Measurements from ENCODE around the gene PRRT1B. TPM values are rescaled to one million over a fixed set of nuclear protein-coding genes. Genes with fewer than 3 reads are reported as not detected.
A peak's percentile ranks its signal among the peaks of the same experiment; 100 is the strongest.
"Not testable (repeated sequence)": the region's sequence is repeated elsewhere in the genome, so short reads cannot be mapped to it uniquely, and the experiment has no call there.

PRRT1B gene
- total RNA-seq: not detected

GRCh38 chr9:131545003-131545785, at the start of gene PRRT1B:
Gene PRRT1B (plus strand): TSS chr9:131545523. CDS start chr9:131545616, 93 bp downstream.
- Mint-ChIP-seq H3K27me3 (peaks cover 29% of the 10 kb centered on the region), H3K36me3 (ENCODE audit: low read depth) (peaks cover 6% of the 10 kb centered on the region), H3K9me3 (peaks cover 7% of the 10 kb centered on the region), H3K4me3 (peak within 1 kb of the TSS; percentile 39), H3K27ac (no peak within 1 kb of the TSS), H3K4me1 (peaks cover 16% of the 10 kb centered on the region)
- no peak for ATAC-seq (replicated peaks)

- ATAC-seq (replicated peaks): no peak
- Mint-ChIP-seq H3K4me1 (peaks cover 18% of the 10 kb centered on the region), H3K36me3 (ENCODE audit: low read depth) (peaks cover 93% of the 10 kb centered on the region), H3K4me3 (no peak overlapping the region), H3K27ac (no peak overlapping the region), H3K27me3 (no peaks in the 10 kb centered on the region), H3K9me3 (no peaks in the 10 kb centered on the region)
Observed at GRCh38 chr9:131495785-131496184, 49.5 kb upstream of the PRRT1B start.

DNA sequence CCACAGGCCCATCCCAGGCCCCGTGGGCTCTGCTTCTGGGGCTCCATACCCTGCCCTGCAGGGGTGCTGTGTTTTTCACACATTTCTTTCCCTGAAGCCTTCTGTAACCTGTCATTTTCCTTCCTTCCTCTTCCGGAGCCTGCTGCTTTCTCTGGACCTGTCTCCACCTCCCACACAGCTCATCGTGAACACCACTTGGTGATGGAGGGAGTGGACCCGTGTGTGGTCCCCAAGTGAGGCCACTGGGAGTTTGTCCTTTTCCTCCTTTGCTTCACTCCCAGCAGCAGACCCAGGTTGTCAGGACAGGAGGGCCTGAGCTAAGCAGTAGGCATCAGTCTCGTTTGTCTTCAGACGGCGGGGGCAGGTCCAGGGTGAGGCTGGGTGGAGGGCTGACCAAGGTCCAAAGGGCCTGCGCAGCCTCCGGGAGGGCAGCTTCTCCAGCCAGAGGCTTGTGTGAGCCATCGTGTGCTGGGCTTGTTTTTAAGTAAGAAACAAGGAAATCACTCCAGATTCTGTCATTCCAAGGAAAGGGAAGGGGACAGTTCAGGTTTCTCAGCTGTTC, 48.4 kb upstream of the PRRT1B start:
- Mint-ChIP-seq H3K36me3 (ENCODE audit: low read depth) (peaks cover 88% of the 10 kb centered on the region), H3K4me3 (no peak overlapping the region), H3K27me3 (no peaks in the 10 kb centered on the region), H3K9me3 (no peaks in the 10 kb centered on the region), H3K4me1 (peaks cover 25% of the 10 kb centered on the region), H3K27ac (peak overlapping the region; percentile 16)
- ATAC-seq (replicated peaks): no peak

GRCh38 chr9:131499254-131499767, 46.0 kb upstream of the PRRT1B start:
- no peak for ATAC-seq (replicated peaks)
- H3K4me1 Mint-ChIP-seq: peaks cover 29% of the 10 kb centered on the region
- no peaks in the 10 kb centered on the region for H3K9me3 Mint-ChIP-seq
- H3K27me3 Mint-ChIP-seq: no peaks in the 10 kb centered on the region
- H3K4me3 Mint-ChIP-seq: peak overlapping the region; percentile 93
- H3K27ac Mint-ChIP-seq: peak overlapping the region; percentile 95
- peaks cover 81% of the 10 kb centered on the region for H3K36me3 Mint-ChIP-seq (ENCODE audit: low read depth)

GRCh38 chr9:131500377-131500776, 44.9 kb upstream of the PRRT1B start:
- peaks cover 32% of the 10 kb centered on the region for H3K4me1 Mint-ChIP-seq
- peak overlapping the region; percentile 95 for H3K27ac Mint-ChIP-seq
- peak; percentile 77 for ATAC-seq (replicated peaks)
- no peaks in the 10 kb centered on the region for H3K27me3 Mint-ChIP-seq
- H3K4me3 Mint-ChIP-seq: peak overlapping the region; percentile 93
- H3K9me3 Mint-ChIP-seq: no peaks in the 10 kb centered on the region
- peaks cover 73% of the 10 kb centered on the region for H3K36me3 Mint-ChIP-seq (ENCODE audit: low read depth)

DNA sequence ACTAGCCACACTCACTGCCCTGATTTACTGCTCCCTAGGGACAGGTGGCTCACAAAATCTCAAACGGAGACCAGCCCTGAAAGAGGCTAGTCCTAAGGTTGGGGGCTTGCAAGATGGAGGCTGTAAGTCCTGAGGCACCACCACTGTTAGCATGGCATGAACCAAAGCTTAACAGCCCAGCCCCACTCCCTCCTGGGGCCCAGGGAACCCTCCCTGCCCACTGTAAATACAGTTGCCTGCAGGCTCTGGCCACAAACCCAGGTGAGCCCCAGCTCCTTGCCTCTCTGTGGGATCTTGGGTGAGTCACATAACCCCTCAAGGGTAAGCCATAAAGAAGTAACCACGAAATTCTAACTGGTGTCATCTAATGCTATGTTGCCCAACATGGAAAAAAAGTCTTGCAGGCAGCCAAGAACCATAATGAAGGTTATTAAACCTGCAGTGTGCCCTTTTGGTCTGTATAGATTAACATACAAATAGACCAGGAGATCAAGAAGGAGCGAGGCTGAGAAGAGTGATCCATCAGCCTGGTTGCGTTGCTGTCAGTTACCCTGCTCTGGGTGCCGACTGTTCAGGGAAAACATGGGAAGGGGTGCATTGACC, 44.3 kb upstream of the PRRT1B start:
- Mint-ChIP-seq H3K4me1 (peaks cover 32% of the 10 kb centered on the region), H3K9me3 (no peaks in the 10 kb centered on the region), H3K4me3 (peak overlapping the region; percentile 93), H3K36me3 (ENCODE audit: low read depth) (peaks cover 70% of the 10 kb centered on the region), H3K27me3 (no peaks in the 10 kb centered on the region), H3K27ac (peak overlapping the region; percentile 95)
- peak; percentile 52 for ATAC-seq (replicated peaks)

DNA sequence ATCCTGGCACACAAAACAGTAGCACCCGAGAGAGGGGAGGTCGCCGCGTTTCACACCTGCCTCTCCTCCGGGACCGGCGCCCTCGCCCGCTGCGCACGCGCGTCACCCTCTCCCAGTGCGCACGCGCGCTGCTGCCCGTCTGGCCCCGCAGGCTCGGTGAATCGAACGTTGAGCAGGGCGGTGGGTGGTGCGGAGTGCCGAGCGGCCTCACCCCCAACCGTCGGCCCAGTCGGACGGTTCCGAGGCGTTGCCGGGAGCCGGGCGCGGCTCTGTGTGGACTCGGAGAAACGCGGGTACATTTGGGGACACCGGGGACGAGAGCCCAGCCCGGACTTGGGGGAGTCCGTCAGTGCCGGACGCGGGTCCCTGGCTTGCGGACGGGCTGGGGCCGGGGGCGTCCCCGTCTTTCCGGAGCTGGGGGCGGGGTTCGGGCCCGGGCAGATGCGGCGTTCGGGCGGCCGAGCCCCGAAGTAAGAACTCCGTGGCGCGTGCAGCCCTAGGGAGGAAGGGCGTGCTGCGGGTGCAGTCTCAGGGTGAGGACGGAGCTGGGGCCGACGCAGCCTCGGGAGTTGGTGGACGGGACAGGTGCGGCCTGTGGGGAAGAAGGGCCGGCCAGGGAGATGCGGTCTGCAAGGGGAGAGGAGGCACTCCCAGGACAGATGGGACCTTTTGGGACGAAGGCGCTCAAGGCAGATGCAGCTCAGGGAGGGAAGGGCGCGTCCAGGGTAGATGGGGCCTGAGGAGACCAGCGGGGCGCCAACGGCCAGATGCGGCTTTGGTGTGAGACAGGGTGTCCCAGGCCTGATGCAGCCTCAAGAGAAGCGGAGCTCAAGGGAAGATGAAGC, 42.3 kb upstream of the PRRT1B start, which contains the start of gene POMT1:
POMT1 (plus strand) TSS at position 138 of the 845 bp plus-strand sequence. CDS start 1,301 bp downstream, outside the sequence.
- peak within 1 kb of the TSS; percentile 93 for H3K27ac Mint-ChIP-seq
- H3K36me3 Mint-ChIP-seq (ENCODE audit: low read depth): peaks cover 70% of the 10 kb centered on the region
- H3K4me3 Mint-ChIP-seq: peak within 1 kb of the TSS; percentile 93
- H3K9me3 Mint-ChIP-seq: no peaks in the 10 kb centered on the region
- peaks cover 32% of the 10 kb centered on the region for H3K4me1 Mint-ChIP-seq
- peak; percentile 43 for ATAC-seq (replicated peaks)
- H3K27me3 Mint-ChIP-seq: no peaks in the 10 kb centered on the region

DNA sequence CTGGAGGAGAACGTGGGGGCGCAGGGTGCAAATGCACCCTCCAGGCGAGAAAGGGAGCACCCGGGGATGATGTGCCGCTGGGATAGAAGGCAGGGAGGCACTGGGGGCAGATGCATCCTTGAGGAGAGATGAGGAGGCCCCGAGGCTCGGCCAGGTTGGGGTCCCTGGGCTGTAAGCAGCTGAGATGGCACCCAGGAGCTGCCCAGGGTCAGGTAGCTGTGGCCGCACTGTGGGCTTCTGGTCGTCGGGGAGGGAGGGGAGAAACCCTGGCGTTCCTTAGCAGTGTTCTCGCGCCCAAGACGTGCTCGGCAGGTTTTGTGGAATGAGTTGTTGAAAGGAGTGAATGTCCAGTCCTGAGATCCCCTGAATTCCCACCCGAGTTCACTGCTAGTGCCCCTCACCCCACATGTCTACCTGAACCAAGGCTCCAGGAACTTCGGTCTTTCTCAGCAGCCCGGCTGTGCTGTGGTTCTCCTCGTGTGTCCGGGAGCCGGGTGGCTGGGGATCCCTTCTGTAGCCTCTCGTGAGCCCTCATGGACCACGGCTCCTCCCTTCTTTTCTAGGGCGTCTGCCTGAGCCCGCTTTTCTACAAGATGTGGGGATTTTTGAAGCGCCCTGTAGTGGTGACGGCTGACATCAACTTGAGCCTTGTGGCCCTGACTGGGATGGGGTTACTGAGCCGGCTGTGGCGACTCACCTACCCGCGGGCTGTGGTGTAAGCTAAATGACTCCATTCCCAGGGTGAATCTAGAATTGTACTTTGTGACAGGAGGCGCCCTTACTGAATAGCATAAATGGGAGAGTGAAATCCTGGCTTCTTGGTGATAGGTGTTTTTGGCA, 41.5 kb upstream of the PRRT1B start:
- H3K4me1 Mint-ChIP-seq: peaks cover 32% of the 10 kb centered on the region
- H3K27ac Mint-ChIP-seq: peak overlapping the region; percentile 93
- H3K36me3 Mint-ChIP-seq (ENCODE audit: low read depth): peaks cover 62% of the 10 kb centered on the region
- H3K9me3 Mint-ChIP-seq: no peaks in the 10 kb centered on the region
- no peaks in the 10 kb centered on the region for H3K27me3 Mint-ChIP-seq
- peak overlapping the region; percentile 93 for H3K4me3 Mint-ChIP-seq
- ATAC-seq (replicated peaks): peak; percentile 68

- Mint-ChIP-seq H3K27ac (no peak overlapping the region), H3K4me1 (peaks cover 22% of the 10 kb centered on the region), H3K36me3 (ENCODE audit: low read depth) (peaks cover 50% of the 10 kb centered on the region), H3K27me3 (no peaks in the 10 kb centered on the region), H3K4me3 (peak overlapping the region; percentile 93), H3K9me3 (no peaks in the 10 kb centered on the region)
- ATAC-seq (replicated peaks): no peak
Observed at GRCh38 chr9:131505012-131505411, 40.3 kb upstream of the PRRT1B start.

DNA sequence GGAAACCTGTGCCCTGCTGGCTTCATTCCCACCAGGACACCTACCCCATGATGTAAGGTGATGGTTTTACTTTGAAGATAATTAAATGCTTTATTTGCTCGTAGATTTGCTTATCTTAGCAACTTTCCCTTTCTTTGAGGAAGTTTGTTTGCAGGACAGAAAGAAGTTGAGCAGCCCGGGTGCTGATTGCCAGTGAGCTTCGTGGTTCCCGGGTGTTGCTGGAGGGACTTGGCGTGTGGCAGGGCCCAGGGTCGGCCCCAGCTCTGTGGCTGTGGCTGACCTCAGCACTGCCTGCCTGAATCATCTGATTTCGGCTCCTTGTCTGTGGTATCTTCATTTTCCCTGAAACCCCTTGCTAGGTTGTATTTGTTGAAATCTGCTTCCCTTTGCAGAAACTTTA, 33.9 kb upstream of the PRRT1B start:
- no peak for ATAC-seq (replicated peaks)
- H3K27me3 Mint-ChIP-seq: no peaks in the 10 kb centered on the region
- H3K9me3 Mint-ChIP-seq: no peaks in the 10 kb centered on the region
- no peaks in the 10 kb centered on the region for H3K4me1 Mint-ChIP-seq
- no peak overlapping the region for H3K27ac Mint-ChIP-seq
- H3K4me3 Mint-ChIP-seq: no peak overlapping the region
- H3K36me3 Mint-ChIP-seq (ENCODE audit: low read depth): peaks cover 16% of the 10 kb centered on the region

DNA sequence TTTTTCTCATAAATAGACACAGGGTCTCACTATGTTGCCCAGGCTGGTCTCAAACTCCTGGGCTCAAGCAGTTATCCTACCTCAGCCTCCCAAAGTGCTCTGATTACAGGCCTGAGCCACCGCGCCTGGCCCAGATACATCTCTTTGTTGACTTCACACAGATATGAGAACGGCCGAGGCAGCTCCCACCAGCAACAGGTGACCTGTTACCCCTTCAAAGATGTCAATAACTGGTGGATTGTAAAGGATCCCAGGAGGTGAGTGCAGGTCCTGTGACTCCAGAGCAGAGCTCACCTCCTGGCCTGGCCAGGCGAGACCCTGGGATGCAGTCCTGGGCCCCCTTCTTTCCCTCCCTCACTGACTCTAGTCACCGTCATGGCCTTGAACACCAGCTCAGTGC, 33.4 kb upstream of the PRRT1B start:
- H3K27ac Mint-ChIP-seq: no peak overlapping the region
- no peak for ATAC-seq (replicated peaks)
- no peaks in the 10 kb centered on the region for H3K27me3 Mint-ChIP-seq
- no peak overlapping the region for H3K4me3 Mint-ChIP-seq
- H3K36me3 Mint-ChIP-seq (ENCODE audit: low read depth): peaks cover 11% of the 10 kb centered on the region
- H3K4me1 Mint-ChIP-seq: no peaks in the 10 kb centered on the region
- H3K9me3 Mint-ChIP-seq: no peaks in the 10 kb centered on the region

DNA sequence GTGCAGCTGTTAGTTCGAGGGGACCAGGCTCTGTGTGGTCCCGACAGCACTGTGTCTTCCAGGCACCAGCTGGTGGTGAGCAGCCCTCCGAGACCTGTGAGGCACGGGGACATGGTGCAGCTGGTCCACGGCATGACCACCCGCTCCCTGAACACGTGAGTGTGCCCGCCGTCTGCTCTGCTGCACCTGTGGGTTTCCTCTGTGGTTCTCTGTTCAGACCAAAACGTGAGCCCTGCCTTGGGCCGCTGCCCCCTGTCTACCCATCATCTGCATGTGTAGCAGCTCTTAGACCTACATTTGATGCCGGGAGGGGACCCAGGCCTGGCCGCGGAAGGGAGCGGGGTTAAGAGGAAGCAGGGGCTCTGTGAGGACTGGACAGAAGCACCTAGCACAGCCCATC, 32.1 kb upstream of the PRRT1B start:
- peaks cover 7% of the 10 kb centered on the region for H3K36me3 Mint-ChIP-seq (ENCODE audit: low read depth)
- no peak overlapping the region for H3K4me3 Mint-ChIP-seq
- ATAC-seq (replicated peaks): no peak

DNA sequence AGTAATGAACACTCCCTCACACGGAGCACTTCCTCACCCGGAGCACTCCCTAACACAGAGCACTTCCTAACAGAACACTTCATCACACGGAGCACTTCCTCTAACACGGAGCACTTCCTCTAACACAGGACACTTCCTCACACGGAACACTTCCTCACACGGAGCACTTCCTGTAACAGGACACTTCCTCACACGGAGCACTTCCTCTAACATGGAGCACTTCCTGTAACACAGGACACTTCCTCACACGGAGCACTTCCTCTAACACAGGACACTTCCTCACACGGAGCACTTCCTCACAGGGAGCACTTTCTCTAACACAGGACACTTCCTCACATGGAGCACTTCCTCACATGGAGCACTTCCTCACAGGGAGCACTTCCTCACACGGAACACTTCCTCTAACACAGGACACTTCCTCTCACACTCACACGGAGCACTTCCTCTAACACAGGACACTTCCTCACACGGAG, 29.7 kb upstream of the PRRT1B start:
- not testable (repeated sequence) for H3K9me3 Mint-ChIP-seq; H3K27me3 Mint-ChIP-seq; H3K27ac Mint-ChIP-seq; H3K4me3 Mint-ChIP-seq; ATAC-seq (replicated peaks); H3K4me1 Mint-ChIP-seq
- peaks cover 31% of the 10 kb centered on the region for H3K36me3 Mint-ChIP-seq (ENCODE audit: low read depth)

More for the DNA sequence above, 32.1 kb upstream of the PRRT1B start:
- no peaks in the 10 kb centered on the region for H3K9me3 Mint-ChIP-seq
- no peaks in the 10 kb centered on the region for H3K4me1 Mint-ChIP-seq
- H3K27ac Mint-ChIP-seq: no peak overlapping the region
- no peaks in the 10 kb centered on the region for H3K27me3 Mint-ChIP-seq
